Liver (tissue), 9 donors: ENCODE data around the gene PET100. TPM values are rescaled to one million over a fixed set of nuclear protein-coding genes. Genes with fewer than 3 reads are reported as not detected.

Experiments used
- DNase-seq: peaks from one replicate; pipeline ENCODE4 v3.0.0-alpha.2; 2017; ENCODE audit warnings: low spot score
- H3K27ac ChIP-seq, 2 donors: one replicate each; pipeline ENCODE4 v1.7.0; 2013; ENCODE audit warnings: inconsistent platforms in 2 of 2, low read length in 2 of 2, control low read depth in 1 of 2, low read depth in 1 of 2, mild to moderate bottlenecking in 1 of 2
- H3K27me3 ChIP-seq, 4 donors: one replicate each; pipeline versions ENCODE4 v1.6.1 to v1.7.0; 2013; ENCODE audit warnings: low read length in 3 of 4, inconsistent platforms in 1 of 4, mild to moderate bottlenecking in 1 of 4, moderate library complexity in 1 of 4; ENCODE audit not compliant: control insufficient read depth in 4 of 4, insufficient read depth in 4 of 4
- H3K36me3 ChIP-seq, 4 donors: one replicate each; pipeline versions ENCODE4 v1.6.1 to v1.7.0; 2013; ENCODE audit warnings: low read length in 3 of 4, mild to moderate bottlenecking in 3 of 4, low read depth in 1 of 4, moderate library complexity in 1 of 4; ENCODE audit not compliant: control insufficient read depth in 4 of 4, insufficient read depth in 3 of 4
- H3K4me1 ChIP-seq, 4 donors: one replicate each; pipeline versions ENCODE4 v1.6.1 to v1.7.0; 2013; ENCODE audit warnings: low read length in 3 of 4, mild to moderate bottlenecking in 3 of 4, moderate library complexity in 1 of 4; ENCODE audit not compliant: control insufficient read depth in 4 of 4, insufficient read depth in 4 of 4
- H3K4me3 ChIP-seq, 3 donors: one replicate each; pipeline versions ENCODE4 v1.6.1 to v1.7.0; 2013; ENCODE audit warnings: low read length in 3 of 3, control low read depth in 1 of 3, low read depth in 1 of 3, mild to moderate bottlenecking in 1 of 3
- H3K9ac ChIP-seq, 2 donors: one replicate each; pipeline ENCODE4 v1.7.0; 2013; ENCODE audit warnings: low read length in 2 of 2, mild to moderate bottlenecking in 2 of 2, moderate library complexity in 2 of 2, control low read depth in 1 of 2, low read depth in 1 of 2
- H3K9me3 ChIP-seq, 4 donors: one replicate each; pipeline versions ENCODE4 v1.6.1 to v1.7.0; 2013; ENCODE audit warnings: low read length in 3 of 4; ENCODE audit not compliant: control insufficient read depth in 4 of 4
- ATF3 ChIP-seq: IDR thresholded peaks from 2 replicates; pipeline ENCODE4 v1.6.1; 2016; ENCODE audit warnings: antibody characterized with exemption
- CTCF ChIP-seq: fragments of 150-350 bp; IDR thresholded peaks from 2 replicates; pipeline ENCODE4 v1.5.1; 2017; ENCODE audit warnings: improper control_type of control experiment, low read depth, low read length; ENCODE audit not compliant: missing input control
- EGR1 ChIP-seq, 2 donors: IDR thresholded peaks; 2 replicates each; pipeline ENCODE4 v1.6.1; 2016 to 2018; ENCODE audit warnings: antibody characterized with exemption in 2 of 2, low read depth in 2 of 2
- FOXA2 ChIP-seq: IDR thresholded peaks from 2 replicates; pipeline ENCODE4 v1.6.1; 2016; ENCODE audit warnings: antibody characterized with exemption
- GABPA ChIP-seq, 2 donors: IDR thresholded peaks in 1 of 2; conservative IDR thresholded peaks in 1 of 2; 2 replicates each; pipeline ENCODE4 v1.6.1; 2016; ENCODE audit warnings: antibody characterized with exemption in 2 of 2, mild to moderate bottlenecking in 1 of 2, moderate library complexity in 1 of 2
- JUND ChIP-seq, 2 donors: IDR thresholded peaks; 2 replicates each; pipeline ENCODE4 v1.6.1; 2016; ENCODE audit warnings: antibody characterized with exemption in 2 of 2
- MAX ChIP-seq: IDR thresholded peaks from 2 replicates; pipeline ENCODE4 v1.6.1; 2016; ENCODE audit warnings: antibody characterized with exemption
- RAD21 ChIP-seq, 2 donors: IDR thresholded peaks; 2 replicates each; pipeline ENCODE4 v1.6.1; 2016; ENCODE audit warnings: antibody characterized with exemption in 2 of 2, mild to moderate bottlenecking in 2 of 2
- REST ChIP-seq: IDR thresholded peaks from 2 replicates; pipeline ENCODE4 v1.6.1; 2016; ENCODE audit warnings: antibody characterized with exemption, mild to moderate bottlenecking
- SP1 ChIP-seq: IDR thresholded peaks from 2 replicates; pipeline ENCODE4 v1.6.1; 2018; ENCODE audit warnings: antibody characterized with exemption, mild to moderate bottlenecking
- YY1 ChIP-seq: IDR thresholded peaks from 2 replicates; pipeline ENCODE4 v1.6.1; 2016; ENCODE audit warnings: antibody characterized with exemption, mild to moderate bottlenecking
- ZBTB33 ChIP-seq: IDR thresholded peaks from 2 replicates; pipeline ENCODE4 v1.6.1; 2016; ENCODE audit warnings: antibody characterized with exemption
- WGBS: extraction: QIAGEN DNeasy Blood & Tissue Kit; methylation state at CpG from one replicate; pipeline ENCODE4 v1.1.7; 2013; 5-methylcytosine and 5-hydroxymethylcytosine counted together
- polyA plus RNA-seq, 2 donors: library from polyadenylated mRNA; stranded (reverse) in 1 of 2; unstranded in 1 of 2; fragments of 200-250 nt in 1 of 2; fragments of >200 nt in 1 of 2; fragmentation: Nextera tagmentation in 1 of 2; extraction: Ambion mirVana in 1 of 2; gene quantifications; one replicate each; pipeline versions ENCODE4 v1.2.1 to v1.2.3, GENCODE V29; 2013 to 2015
- total RNA-seq, 2 donors: library from RNA; depleted of rRNA; stranded (reverse); fragments of >200 nt; gene quantifications; one replicate each; pipeline ENCODE4 v1.2.3, GENCODE V29; 2014
- donor health status: healthy.
- donor health status: healthy.
- donor health status: healthy.
- donor health status: healthy.
- donor health status: healthy.

The PET100 gene
- total and polyA plus RNA-seq, 4 donors = 4.8 to 225 (median 26.7) TPM

- Histone ChIP-seq H3K4me1 (peaks cover 2 to 13% (median 6%) of the 10 kb centered on the region in 4 donors), H3K27ac (peak within 1 kb of the TSS; percentile 22 to 50), H3K9ac (peak within 1 kb of the TSS in 1 of 2 donors; percentile 1), H3K4me3 (peak within 1 kb of the TSS; percentile 26 to 97 (median 79)), H3K36me3 (peaks cover 0 to 2% (median 0%) of the 10 kb centered on the region in 4 donors), H3K9me3 (no peaks in the 10 kb centered on the region), H3K27me3 (no peaks in the 10 kb centered on the region)
- no peak for TF ChIP-seq ATF3
- no peak for TF ChIP-seq CTCF
- no peak for TF ChIP-seq FOXA2
- TF ChIP-seq MAX = no peak
- TF ChIP-seq EGR1 (IDR thresholded peaks at IDR 0.05; ENCODE audit: low read depth in 2 of 2) = no peak
- no peak for TF ChIP-seq JUND (IDR thresholded peaks at IDR 0.05)
- no peak for TF ChIP-seq RAD21 (IDR thresholded peaks at IDR 0.05)
- TF ChIP-seq ZBTB33 = no peak
- no peak for TF ChIP-seq REST
- TF ChIP-seq GABPA (IDR thresholded peaks at IDR 0.05 in 1 of 2, conservative IDR thresholded peaks at IDR 0.05 in 1 of 2) = no peak
- no peak for TF ChIP-seq SP1
- no peak for TF ChIP-seq YY1
- WGBS = under 1% methylated on average over 78 of the region's 78 CpGs
- DNase-seq = peak; percentile 70
Observed at GRCh38 chr19:7595466-7596133, 34.0 kb upstream of the PET100 start, which contains the start of gene CAMSAP3. TSS of gene CAMSAP3 (plus strand) at chr19:7595863. CDS start at chr19:7596003, 140 bp downstream.
